Panc1 (cell line): ENCODE results near the gene SRBD1. TPM values are rescaled to one million over a fixed set of nuclear protein-coding genes. Genes with fewer than 3 reads are reported as not detected.

Experiments used
- ATAC-seq: fragments of 200-7000 bp; cut with Tn5 transposase; 2 replicates; pipeline ENCODE4 v1.9.1; 2020; ENCODE audit warnings: mild to moderate bottlenecking, moderate library complexity
- BruUV-seq: library from RNA; stranded (reverse); fragments of 400-500 nt; replicated peaks from 2 replicates; lab custom pipeline; 2021; lab: Mats Ljungman, UMichigan
- CTCF ChIA-PET: fragments of 300-600 bp; sonication (Branson Sonifier 250); formaldehyde crosslinking; loops from one replicate; lab custom pipeline; 2022; ENCODE audit warnings: antibody characterized with exemption; lab: Charles Lee
- POLR2A ChIA-PET: fragments of 300-600 bp; sonication (Branson Sonifier 250); formaldehyde crosslinking; loops from one replicate; lab custom pipeline; 2022; ENCODE audit warnings: antibody characterized with exemption; lab: Charles Lee
- DNase-seq: peaks from one replicate; pipeline ENCODE4 v3.0.0-alpha.2; 2010; ENCODE audit warnings: low read depth, low spot score
- H3K27ac ChIP-seq: 2 replicates; pipeline ENCODE4 v1.5.1; 2011; ENCODE audit warnings: mild to moderate bottlenecking, low read length, inconsistent platforms
- H3K27me3 ChIP-seq: fragments of 200-500 bp; sonication (Bioruptor generic); 2 replicates; pipeline ENCODE4 v1.6.0; 2014; ENCODE audit warnings: low read length, inconsistent platforms; ENCODE audit not compliant: control insufficient read depth, insufficient read depth
- H3K36me3 ChIP-seq: fragments of 200-500 bp; sonication (Bioruptor generic); 2 replicates; pipeline ENCODE4 v1.5.1; 2014; ENCODE audit warnings: inconsistent platforms, mild to moderate bottlenecking, low read length, moderate library complexity; ENCODE audit not compliant: control insufficient read depth, insufficient read depth
- H3K4me1 ChIP-seq: 2 replicates; pipeline ENCODE4 v1.5.1; 2011; ENCODE audit warnings: inconsistent platforms, mild to moderate bottlenecking, low read length, moderate library complexity; ENCODE audit not compliant: control insufficient read depth, insufficient read depth
- H3K4me3 ChIP-seq, 2 experiments: 2 replicates each; pipeline ENCODE4 v1.5.1; 2011 to 2012; ENCODE audit warnings: low read depth in 2 of 2, low read length in 2 of 2, mild to moderate bottlenecking in 2 of 2, inconsistent platforms in 1 of 2, moderate library complexity in 1 of 2
- H3K9me3 ChIP-seq: fragments of 200-500 bp; sonication (Bioruptor generic); 2 replicates; pipeline ENCODE4 v1.5.1; 2014; ENCODE audit warnings: low read depth, mild to moderate bottlenecking, inconsistent platforms, low read length, moderate library complexity; ENCODE audit not compliant: control insufficient read depth, insufficient read depth
- POLR2AphosphoS5 ChIP-seq: IDR thresholded peaks from 2 replicates; pipeline ENCODE4 v1.6.1; 2012; ENCODE audit warnings: mild to moderate bottlenecking, low read depth, low read length, moderate library complexity
- SIN3A ChIP-seq: IDR thresholded peaks from 2 replicates; pipeline ENCODE4 v1.6.1; 2012; ENCODE audit warnings: low read depth, mild to moderate bottlenecking, low read length, moderate library complexity, borderline replicate concordance; ENCODE audit not compliant: insufficient read depth
- TCF7L2 ChIP-seq: IDR thresholded peaks from 2 replicates; pipeline ENCODE4 v1.6.1; 2011; ENCODE audit warnings: mild to moderate bottlenecking, low read depth, low read length, inconsistent platforms
- in situ Hi-C: cut with HindIII; loops from 2 replicates; pipeline ENCODE4 v1.10.0; 2016; ENCODE audit warnings: low sequenced_read_pairs, low pct_unique_long_range_greater_than_20kb
- intact Hi-C: fragments of 100-400 bp; cut with micrococcal nuclease; formaldehyde crosslinking; loops from one replicate; pipeline ENCODE4 v1.10.0; 2022; ENCODE audit not compliant: unreplicated experiment
- total RNA-seq: library from RNA; stranded (reverse); gene quantifications from one replicate; pipeline ENCODE4 v1.2.1, GENCODE V29; 2021; ENCODE audit not compliant: unreplicated experiment
- TF ChIP-seq, protein P1 (sequence below), 2 experiments: IDR thresholded peaks; 2 replicates each; pipeline ENCODE4 v1.6.1; 2011 to 2012; ENCODE audit warnings: low read depth in 2 of 2, control low read depth in 1 of 2, low read length in 1 of 2, mild to moderate bottlenecking in 1 of 2, moderate library complexity in 1 of 2; ENCODE audit not compliant: insufficient read depth in 1 of 2
- TF ChIP-seq, protein P2 (sequence below): fragments of 450-650 bp; IDR thresholded peaks from 2 replicates; pipeline ENCODE4 v1.5.1; 2017; ENCODE audit warnings: mild to moderate bottlenecking

SRBD1 gene
- total RNA-seq, 1 experiment from 2014 or later, result 9.7 TPM

DNA sequence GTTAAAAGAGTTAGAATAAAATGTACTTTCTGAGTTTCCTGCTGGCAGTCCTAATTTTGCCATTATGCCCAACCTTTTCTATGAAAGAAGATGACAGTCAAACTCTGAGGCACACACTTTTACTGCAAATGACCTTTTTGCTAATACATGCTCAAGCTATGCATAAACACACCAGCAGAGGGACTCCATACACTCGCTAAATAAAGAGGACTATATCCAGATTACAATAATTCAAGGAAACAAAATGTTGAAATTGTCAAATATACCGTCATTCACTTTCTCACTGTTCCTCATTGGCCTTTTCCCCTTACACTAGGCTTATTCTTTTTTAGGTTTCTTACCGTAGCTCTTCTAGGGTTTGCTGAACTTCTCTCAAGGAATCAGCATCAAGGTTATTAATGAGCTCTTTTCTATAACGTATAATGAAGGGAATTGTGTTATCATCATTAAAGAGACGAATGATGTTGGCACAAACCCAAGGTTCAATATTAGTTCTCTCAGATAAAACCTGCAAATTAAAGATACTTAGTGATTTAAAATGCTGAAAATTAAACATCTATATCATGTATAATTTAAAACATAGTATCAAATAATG, 25.7 kb downstream of the SRBD1 start:
- Histone ChIP-seq H3K4me1 (no peaks in the 10 kb centered on the region), H3K9me3 (no peaks in the 10 kb centered on the region), H3K36me3 (peaks cover 4% of the 10 kb centered on the region; the same call in 1 of the 2 replicates), H3K27ac (no peak overlapping the region), H3K27me3 (no peaks in the 10 kb centered on the region), H3K4me3 (no peak overlapping the region)
- BruUV-seq, result no TSS peak
- TF ChIP-seq SIN3A, result no peak
- no peak for TF ChIP-seq POLR2AphosphoS5
- no peak for TF ChIP-seq TCF7L2
- TF ChIP-seq, protein P1, sequence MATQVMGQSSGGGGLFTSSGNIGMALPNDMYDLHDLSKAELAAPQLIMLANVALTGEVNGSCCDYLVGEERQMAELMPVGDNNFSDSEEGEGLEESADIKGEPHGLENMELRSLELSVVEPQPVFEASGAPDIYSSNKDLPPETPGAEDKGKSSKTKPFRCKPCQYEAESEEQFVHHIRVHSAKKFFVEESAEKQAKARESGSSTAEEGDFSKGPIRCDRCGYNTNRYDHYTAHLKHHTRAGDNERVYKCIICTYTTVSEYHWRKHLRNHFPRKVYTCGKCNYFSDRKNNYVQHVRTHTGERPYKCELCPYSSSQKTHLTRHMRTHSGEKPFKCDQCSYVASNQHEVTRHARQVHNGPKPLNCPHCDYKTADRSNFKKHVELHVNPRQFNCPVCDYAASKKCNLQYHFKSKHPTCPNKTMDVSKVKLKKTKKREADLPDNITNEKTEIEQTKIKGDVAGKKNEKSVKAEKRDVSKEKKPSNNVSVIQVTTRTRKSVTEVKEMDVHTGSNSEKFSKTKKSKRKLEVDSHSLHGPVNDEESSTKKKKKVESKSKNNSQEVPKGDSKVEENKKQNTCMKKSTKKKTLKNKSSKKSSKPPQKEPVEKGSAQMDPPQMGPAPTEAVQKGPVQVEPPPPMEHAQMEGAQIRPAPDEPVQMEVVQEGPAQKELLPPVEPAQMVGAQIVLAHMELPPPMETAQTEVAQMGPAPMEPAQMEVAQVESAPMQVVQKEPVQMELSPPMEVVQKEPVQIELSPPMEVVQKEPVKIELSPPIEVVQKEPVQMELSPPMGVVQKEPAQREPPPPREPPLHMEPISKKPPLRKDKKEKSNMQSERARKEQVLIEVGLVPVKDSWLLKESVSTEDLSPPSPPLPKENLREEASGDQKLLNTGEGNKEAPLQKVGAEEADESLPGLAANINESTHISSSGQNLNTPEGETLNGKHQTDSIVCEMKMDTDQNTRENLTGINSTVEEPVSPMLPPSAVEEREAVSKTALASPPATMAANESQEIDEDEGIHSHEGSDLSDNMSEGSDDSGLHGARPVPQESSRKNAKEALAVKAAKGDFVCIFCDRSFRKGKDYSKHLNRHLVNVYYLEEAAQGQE (IDR thresholded peaks at IDR 0.05; ENCODE audit: insufficient read depth in 1 of 2, low read depth in 2 of 2, low read length in 1 of 2), result no peak
- TF ChIP-seq, protein P2, sequence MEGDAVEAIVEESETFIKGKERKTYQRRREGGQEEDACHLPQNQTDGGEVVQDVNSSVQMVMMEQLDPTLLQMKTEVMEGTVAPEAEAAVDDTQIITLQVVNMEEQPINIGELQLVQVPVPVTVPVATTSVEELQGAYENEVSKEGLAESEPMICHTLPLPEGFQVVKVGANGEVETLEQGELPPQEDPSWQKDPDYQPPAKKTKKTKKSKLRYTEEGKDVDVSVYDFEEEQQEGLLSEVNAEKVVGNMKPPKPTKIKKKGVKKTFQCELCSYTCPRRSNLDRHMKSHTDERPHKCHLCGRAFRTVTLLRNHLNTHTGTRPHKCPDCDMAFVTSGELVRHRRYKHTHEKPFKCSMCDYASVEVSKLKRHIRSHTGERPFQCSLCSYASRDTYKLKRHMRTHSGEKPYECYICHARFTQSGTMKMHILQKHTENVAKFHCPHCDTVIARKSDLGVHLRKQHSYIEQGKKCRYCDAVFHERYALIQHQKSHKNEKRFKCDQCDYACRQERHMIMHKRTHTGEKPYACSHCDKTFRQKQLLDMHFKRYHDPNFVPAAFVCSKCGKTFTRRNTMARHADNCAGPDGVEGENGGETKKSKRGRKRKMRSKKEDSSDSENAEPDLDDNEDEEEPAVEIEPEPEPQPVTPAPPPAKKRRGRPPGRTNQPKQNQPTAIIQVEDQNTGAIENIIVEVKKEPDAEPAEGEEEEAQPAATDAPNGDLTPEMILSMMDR, result peak; percentile 74; the same call in 1 of the 2 replicates
- 0 out of 2 replicates have a peak, but pooled peaks have one; percentile 73 for ATAC-seq
- intact Hi-C loops, result no loop called here
- CTCF ChIA-PET, result interaction anchor here (0.7 to 1.0 kb wide), 5 partner anchors 8 to 744 kb away, joined by 3 to 5 read pairs (median 5); no protein-coding TSS in a partner anchor
- POLR2A ChIA-PET, result interaction anchor here (1.0 kb wide), 1 partner anchor 25 kb away, joined by 9 read pairs; the partner anchor contains the start of gene SRBD1
- in situ Hi-C loops, result no loop called here
- DNase-seq, result peak; percentile 27

DNA sequence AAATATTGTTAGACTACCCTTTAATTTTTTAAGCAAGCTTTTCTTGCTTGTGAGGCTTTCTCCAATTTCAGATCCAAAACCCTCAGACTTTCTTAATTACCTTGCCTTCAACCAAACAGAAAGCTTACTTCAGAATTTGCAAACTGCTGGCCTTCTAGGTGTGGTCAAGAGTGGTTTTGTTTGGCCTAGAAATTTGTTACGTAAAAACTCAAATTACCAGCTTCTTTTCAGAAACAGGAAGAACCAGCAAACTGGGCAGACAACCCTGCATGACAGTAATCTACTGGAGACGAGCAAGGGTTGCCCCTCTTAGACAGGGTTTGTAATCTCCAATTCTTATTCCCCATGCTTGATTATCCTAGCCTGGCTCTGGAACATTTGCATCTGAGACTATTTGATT, 27.1 kb downstream of the SRBD1 start:
- H3K27ac ChIP-seq, result no peak overlapping the region
- no peak for TF ChIP-seq SIN3A
- TF ChIP-seq, protein P2, result no peak
- no peak overlapping the region for H3K4me3 ChIP-seq
- ChIA-PET POLR2A (no interaction called here), CTCF (no interaction called here)
- peaks cover 4% of the 10 kb centered on the region; the same call in 1 of the 2 replicates for H3K36me3 ChIP-seq
- ATAC-seq (no peak), DNase-seq (no peak)
- BruUV-seq, result no TSS peak
- H3K4me1 ChIP-seq, result no peaks in the 10 kb centered on the region
- H3K9me3 ChIP-seq, result no peaks in the 10 kb centered on the region
- no peaks in the 10 kb centered on the region for H3K27me3 ChIP-seq
- in situ Hi-C loops (no loop called here), intact Hi-C loops (no loop called here)
